Heart right ventricle (tissue), 16 donors: ENCODE measurements around the gene CFAP299. TPM values are rescaled to one million over a fixed set of nuclear protein-coding genes. Genes with fewer than 3 reads are reported as not detected.
"Not testable (repeated sequence)": the region's sequence is repeated elsewhere in the genome, so short reads cannot be mapped to it uniquely, and the experiment has no call there.

Experiments used
- ATAC-seq, 8 donors: fragments of 200-7000 bp; cut with Tn5 transposase; one replicate each; pipeline ENCODE4 v1.9.1; 2020; ENCODE audit warnings: mild to moderate bottlenecking in 8 of 8, moderate library complexity in 8 of 8, moderate number of reproducible peaks in 1 of 8
- DNase-seq, 2 donors: peaks; one replicate each; pipeline ENCODE4 v3.0.0-alpha.2; 2020
- H3K27ac ChIP-seq, 10 donors: fragments of 200-600 bp; sonication (generic) in 2 of 10; one replicate each; pipeline versions ENCODE4 v1.5.0 to v1.8.0; 2020 to 2022; ENCODE audit warnings: mild to moderate bottlenecking in 3 of 10
- H3K27me3 ChIP-seq, 7 donors: fragments of 200-600 bp; one replicate each; pipeline ENCODE4 v1.8.0; 2021 to 2022; ENCODE audit warnings: mild to moderate bottlenecking in 2 of 7
- H3K36me3 ChIP-seq, 9 donors: fragments of 200-600 bp; sonication (generic) in 1 of 9; one replicate each; pipeline versions ENCODE4 v1.5.0 to v1.8.0; 2020 to 2022; ENCODE audit warnings: mild to moderate bottlenecking in 2 of 9
- H3K4me1 ChIP-seq, 9 donors: fragments of 200-600 bp; sonication (generic) in 1 of 9; one replicate each; pipeline versions ENCODE4 v1.5.0 to v1.8.0; 2020 to 2022; ENCODE audit warnings: mild to moderate bottlenecking in 4 of 9
- H3K4me3 ChIP-seq, 10 donors: fragments of 200-600 bp; sonication (generic) in 2 of 10; one replicate each; pipeline versions ENCODE4 v1.5.0 to v1.8.0; 2020 to 2022; ENCODE audit warnings: mild to moderate bottlenecking in 7 of 10, moderate library complexity in 2 of 10
- H3K9me3 ChIP-seq, 11 donors: fragments of 200-600 bp in 10 of 11; sonication (generic) in 2 of 11; one replicate each; pipeline versions ENCODE4 v1.5.0 to v1.8.0; 2013 to 2022; ENCODE audit warnings: mild to moderate bottlenecking in 2 of 11, control low read depth in 1 of 11, moderate library complexity in 1 of 11
- WGBS, 2 donors: extraction: QIAGEN DNeasy Blood & Tissue Kit; methylation state at CpG; one replicate each; pipeline ENCODE4 v1.1.7; 2013; ENCODE audit warnings: inconsistent platforms in 1 of 2; 5-methylcytosine and 5-hydroxymethylcytosine counted together
- intact Hi-C, 10 donors: fragments of 100-400 bp; cut with DNase I; formaldehyde crosslinking; loops; one replicate each; pipeline versions ENCODE4 v1.11.1 to v1.14.2; 2022
- polyA plus RNA-seq, 2 donors: library from polyadenylated mRNA; stranded (reverse); fragments of 200-250 nt; gene quantifications; one replicate each; pipeline ENCODE4 v1.2.3, GENCODE V29; 2013
- total RNA-seq, 10 donors: library from RNA; stranded (reverse); fragmentation: NEBNext Ultra II Directional in 3 of 10; extraction: Animal tissue kit (Norgen Biotek cat#: 25700) in 3 of 10; gene quantifications; one replicate each; pipeline versions ENCODE4 v1.2.1 to v1.2.4, GENCODE V29; 2021 to 2023
- TF ChIP-seq, protein P1 (sequence below), 9 donors: fragments of 200-600 bp; sonication (generic) in 2 of 9; IDR thresholded peaks; one replicate each; pipeline versions ENCODE4 v1.5.0 to v1.8.0; 2021 to 2022; ENCODE audit warnings: antibody characterized with exemption in 9 of 9, mild to moderate bottlenecking in 5 of 9, moderate library complexity in 1 of 9
- donor health status: Arrhythmogenic right ventricular cardiomyopathy.
- donor health status: ischemic (EF 13 %, LVEDD 7.1; RV severe dilation, severe dysfunction).
- donor health status: healthy with polysubstance abuse.
- donor health status: DM: no; HTN: yes; CAD: no.
- donor health status: DM: no; HTN: no; CAD: no.
- donor health status: ischemic (EF 25% LVEDD 6.9; RV normal size, moderate dysfunction).
- donor health status: ischemic (EF 25% LVEDD 5.7; RV mildly dilated, moderate dysfunction).
- donor health status: healthy.
- donor health status: DM: yes; HTN: yes; CAD: no.
- donor health status: Ischemic cardiomyopathy.
- donor health status: ischemic (EF 35%, LVEDD 5.7; RV mildly dilated, moderate dysfunction).
- donor health status: nonischemic (EF 11% LVEDD 7.7; RV severe dilation, severe dysfunction).
- donor health status: DM: yes; HTN: yes; CAD: no.
- donor health status: PGD.
- donor health status: ischemic (EF 29% LVEDD 5.4; RV normal size, mild dysfunction).
- donor health status: nonischemic (EF 23%, LVEDD 6.1; RV moderate dilation, normal function).

Gene CFAP299
- total and polyA plus RNA-seq, 12 donors, result 0.93 TPM; not detected in 11

DNA sequence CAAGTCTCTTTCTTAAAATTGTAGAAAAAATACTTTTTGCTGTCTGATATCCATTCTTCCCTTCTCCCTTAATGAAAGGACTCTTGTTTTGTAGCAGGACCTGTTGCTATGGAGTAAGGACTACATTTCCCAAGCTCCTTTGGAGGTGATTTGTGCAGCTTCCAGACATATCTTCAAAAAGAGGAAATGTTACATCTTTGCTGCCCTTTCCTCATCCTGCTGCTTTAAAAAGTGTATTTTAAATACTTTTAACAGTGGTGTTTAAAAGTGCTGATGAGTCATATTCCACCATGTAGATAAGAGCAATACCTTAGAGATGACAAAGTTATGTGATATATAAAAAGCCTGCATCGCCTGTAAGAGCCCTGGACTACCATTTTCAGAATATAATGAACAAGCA is 98.7 kb downstream of the CFAP299 start:
- Histone ChIP-seq H3K27ac (no peak overlapping the region), H3K4me1 (no peaks in the 10 kb centered on the region), H3K27me3 (peaks cover 0 to 3% (median 0%) of the 10 kb centered on the region in 7 donors), H3K9me3 (no peaks in the 10 kb centered on the region), H3K36me3 (no peaks in the 10 kb centered on the region), H3K4me3 (no peak overlapping the region)
- WGBS, 2 donors, result 34 to 75% methylated on average over 1 of the region's 1 CpG
- intact Hi-C loops, result no loop called here
- DNase-seq (no peak), ATAC-seq (no peak)
- TF ChIP-seq, protein P1, sequence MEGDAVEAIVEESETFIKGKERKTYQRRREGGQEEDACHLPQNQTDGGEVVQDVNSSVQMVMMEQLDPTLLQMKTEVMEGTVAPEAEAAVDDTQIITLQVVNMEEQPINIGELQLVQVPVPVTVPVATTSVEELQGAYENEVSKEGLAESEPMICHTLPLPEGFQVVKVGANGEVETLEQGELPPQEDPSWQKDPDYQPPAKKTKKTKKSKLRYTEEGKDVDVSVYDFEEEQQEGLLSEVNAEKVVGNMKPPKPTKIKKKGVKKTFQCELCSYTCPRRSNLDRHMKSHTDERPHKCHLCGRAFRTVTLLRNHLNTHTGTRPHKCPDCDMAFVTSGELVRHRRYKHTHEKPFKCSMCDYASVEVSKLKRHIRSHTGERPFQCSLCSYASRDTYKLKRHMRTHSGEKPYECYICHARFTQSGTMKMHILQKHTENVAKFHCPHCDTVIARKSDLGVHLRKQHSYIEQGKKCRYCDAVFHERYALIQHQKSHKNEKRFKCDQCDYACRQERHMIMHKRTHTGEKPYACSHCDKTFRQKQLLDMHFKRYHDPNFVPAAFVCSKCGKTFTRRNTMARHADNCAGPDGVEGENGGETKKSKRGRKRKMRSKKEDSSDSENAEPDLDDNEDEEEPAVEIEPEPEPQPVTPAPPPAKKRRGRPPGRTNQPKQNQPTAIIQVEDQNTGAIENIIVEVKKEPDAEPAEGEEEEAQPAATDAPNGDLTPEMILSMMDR (IDR thresholded peaks at IDR 0.05), result no peak

DNA sequence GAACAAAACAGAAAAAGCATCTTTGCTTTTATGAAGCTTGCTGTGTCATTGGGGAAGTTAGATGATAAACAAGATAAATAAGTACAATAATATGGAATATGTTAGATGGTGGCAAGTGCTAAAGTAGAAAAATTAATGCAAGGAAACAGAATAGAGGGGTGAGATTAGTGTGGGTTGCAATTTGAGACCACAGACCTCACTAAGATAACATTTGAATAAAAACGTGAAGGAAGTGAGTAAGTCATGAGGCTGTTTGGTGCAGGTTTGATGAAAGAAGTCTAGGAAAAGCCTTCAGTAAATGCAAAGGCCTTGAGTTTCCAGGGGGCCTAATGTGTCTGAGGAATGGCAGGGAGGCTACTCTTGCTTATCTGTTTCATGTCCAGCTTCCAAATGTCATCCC is 102.5 kb downstream of the CFAP299 start:
- H3K9me3 ChIP-seq, result peaks cover 0 to 22% (median 0%) of the 10 kb centered on the region in 11 donors
- ATAC-seq (no peak), DNase-seq (no peak)
- H3K4me1 ChIP-seq, result no peaks in the 10 kb centered on the region
- WGBS, 2 donors, result 34 to 44% methylated on average over 1 of the region's 1 CpG
- intact Hi-C loops, result no loop called here
- peaks cover 0 to 5% (median 0%) of the 10 kb centered on the region in 7 donors for H3K27me3 ChIP-seq
- no peak overlapping the region for H3K27ac ChIP-seq
- H3K4me3 ChIP-seq, result no peak overlapping the region
- H3K36me3 ChIP-seq, result no peaks in the 10 kb centered on the region
- TF ChIP-seq, protein P1 (IDR thresholded peaks at IDR 0.05), result no peak

DNA sequence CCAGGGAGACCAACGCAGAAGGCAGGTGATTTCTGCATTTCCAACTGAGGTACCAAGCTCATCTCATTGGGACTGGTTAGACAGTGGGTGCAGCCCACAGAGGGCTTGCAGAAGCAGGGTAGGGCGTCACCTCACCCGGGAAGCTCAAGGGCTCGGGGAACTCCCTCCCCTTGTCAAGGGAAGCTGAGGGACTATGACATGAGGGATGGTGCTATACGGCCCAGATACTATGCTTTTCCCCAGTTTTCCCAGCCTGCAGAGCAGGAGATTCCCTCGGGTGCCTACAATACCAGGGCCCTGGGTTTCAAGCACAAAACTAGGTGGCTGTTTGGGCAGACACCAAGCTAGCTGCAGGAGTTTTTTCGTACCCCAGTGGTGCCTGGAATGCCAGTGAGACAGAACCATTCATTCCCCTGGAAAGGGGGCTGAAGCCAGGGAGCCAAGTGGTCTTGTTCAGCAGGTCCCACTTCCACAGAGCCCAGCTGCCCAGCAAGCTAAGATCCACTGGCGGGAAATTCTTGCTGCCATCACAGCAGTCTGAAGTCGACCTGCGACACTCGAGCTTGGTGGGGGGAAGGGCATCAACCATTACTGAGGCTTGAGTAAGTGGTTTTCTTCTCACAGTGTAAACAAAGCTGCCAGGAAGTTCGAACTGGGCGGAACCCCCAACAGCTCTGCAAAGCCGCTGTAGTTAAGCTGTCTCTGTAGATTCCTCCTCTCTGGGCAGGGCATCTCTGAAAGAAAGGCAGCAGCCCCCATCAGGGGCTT is 103.9 kb downstream of the CFAP299 start:
- H3K9me3 ChIP-seq, result peaks cover 0 to 26% (median 0%) of the 10 kb centered on the region in 11 donors
- H3K27ac ChIP-seq, result peak overlapping the region in 1 of 10 donors; percentile 8
- DNase-seq, H3K4me3 ChIP-seq, intact Hi-C loops, ATAC-seq, H3K4me1 ChIP-seq, H3K36me3 ChIP-seq, H3K27me3 ChIP-seq: not testable (repeated sequence)
- 61 to 62% methylated on average over 14 of the region's 14 CpGs for WGBS, 2 donors

DNA sequence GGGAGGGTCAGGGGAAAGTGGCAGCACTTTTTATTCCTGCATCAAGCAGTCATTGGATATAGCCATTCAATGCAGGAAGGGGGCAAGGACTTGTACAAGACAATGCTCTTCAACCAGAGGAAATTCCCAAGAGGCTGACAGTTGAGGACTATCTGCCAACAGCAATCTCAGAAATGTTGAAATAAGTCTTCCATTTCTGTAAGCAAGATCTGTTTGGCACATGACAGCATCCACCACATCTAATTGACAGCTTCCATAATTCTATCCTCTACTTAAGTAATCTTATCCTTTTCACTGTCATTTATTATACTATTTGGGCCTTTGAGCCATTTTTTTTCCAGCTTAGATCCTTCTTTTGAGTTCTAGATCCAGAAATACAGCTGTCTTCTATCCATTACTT is 110.7 kb downstream of the CFAP299 start:
- no peak for DNase-seq
- Histone ChIP-seq H3K4me3 (no peak overlapping the region), H3K27ac (no peak overlapping the region), H3K36me3 (no peaks in the 10 kb centered on the region), H3K4me1 (no peaks in the 10 kb centered on the region), H3K27me3 (no peaks in the 10 kb centered on the region), H3K9me3 (peaks cover 0 to 20% (median 0%) of the 10 kb centered on the region in 11 donors)
- TF ChIP-seq, protein P1 (IDR thresholded peaks at IDR 0.05), result no peak
- no peak for ATAC-seq
- intact Hi-C loops, result no loop called here

DNA sequence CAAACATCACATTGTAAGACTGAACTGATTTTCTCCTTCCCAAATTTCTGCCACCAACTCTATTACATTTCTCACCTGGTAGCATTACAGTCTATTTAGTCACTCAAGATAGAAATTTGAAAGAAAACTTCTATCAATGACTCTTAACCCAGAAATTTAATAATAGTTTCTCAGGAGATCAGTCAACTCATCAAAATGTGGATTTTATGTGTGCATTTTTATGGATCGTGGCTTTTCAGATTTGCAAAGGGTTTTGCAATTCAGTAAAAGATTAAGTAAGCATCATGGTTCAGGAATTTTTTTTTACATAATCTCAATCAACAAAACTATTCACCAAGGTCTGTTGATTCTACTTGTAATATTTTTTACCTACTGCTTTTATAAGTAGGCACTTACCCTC is 111.1 kb downstream of the CFAP299 start:
- Histone ChIP-seq H3K4me1 (no peaks in the 10 kb centered on the region), H3K4me3 (no peak overlapping the region), H3K27me3 (no peaks in the 10 kb centered on the region), H3K27ac (no peak overlapping the region), H3K36me3 (no peaks in the 10 kb centered on the region), H3K9me3 (peaks cover 0 to 18% (median 0%) of the 10 kb centered on the region in 11 donors)
- 78 to 80% methylated on average over 1 of the region's 1 CpG for WGBS, 2 donors
- DNase-seq (no peak), ATAC-seq (no peak)
- intact Hi-C loops, result no loop called here
- TF ChIP-seq, protein P1 (IDR thresholded peaks at IDR 0.05), result no peak
